ENCODE results near the gene GPX4.

DNA sequence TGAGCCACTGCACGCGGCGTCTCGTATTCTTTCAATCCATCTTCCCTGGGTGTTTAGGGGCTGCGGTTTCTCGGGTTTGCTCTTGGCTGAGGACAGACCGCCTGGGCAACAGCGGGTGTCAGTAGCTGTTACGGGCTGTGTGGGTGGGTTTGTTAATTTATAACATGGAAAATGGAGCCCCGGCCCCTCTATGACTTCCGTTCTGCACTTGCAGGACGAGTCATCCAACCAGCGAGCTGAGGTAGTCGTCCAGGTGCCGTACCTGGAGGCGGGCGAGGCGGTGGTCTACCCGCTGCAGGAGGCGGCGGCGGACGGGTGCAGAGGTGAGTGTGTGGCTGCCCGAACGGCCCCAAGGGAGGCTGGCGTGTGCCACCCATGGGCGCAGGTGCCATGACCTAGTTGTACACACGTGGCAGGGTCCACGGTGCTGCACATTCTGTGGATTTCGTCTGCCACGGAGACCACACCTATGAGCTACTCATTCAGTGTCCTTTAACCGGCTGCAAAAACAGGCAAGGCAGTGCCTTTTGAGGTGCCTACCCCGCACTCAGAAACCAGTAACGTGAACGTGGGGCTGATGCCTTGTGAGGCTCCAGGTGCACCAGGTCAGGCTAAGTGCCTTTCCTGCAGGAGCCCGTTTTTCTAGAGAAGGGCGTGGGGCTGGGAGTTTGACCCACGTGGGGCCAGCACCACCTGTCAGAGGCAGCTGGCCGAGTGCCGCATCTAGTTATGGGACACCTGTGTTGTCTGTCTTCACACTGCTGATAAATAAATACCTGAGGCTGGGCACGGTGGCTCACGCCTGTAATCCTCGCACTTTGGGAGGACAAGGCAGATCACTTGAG is 19.5 kb upstream of the GPX4 start:
- TF ChIP-seq POLR2AphosphoS5 (IDR thresholded peaks at IDR 0.05): no peak
- TF ChIP-seq, protein P1, sequence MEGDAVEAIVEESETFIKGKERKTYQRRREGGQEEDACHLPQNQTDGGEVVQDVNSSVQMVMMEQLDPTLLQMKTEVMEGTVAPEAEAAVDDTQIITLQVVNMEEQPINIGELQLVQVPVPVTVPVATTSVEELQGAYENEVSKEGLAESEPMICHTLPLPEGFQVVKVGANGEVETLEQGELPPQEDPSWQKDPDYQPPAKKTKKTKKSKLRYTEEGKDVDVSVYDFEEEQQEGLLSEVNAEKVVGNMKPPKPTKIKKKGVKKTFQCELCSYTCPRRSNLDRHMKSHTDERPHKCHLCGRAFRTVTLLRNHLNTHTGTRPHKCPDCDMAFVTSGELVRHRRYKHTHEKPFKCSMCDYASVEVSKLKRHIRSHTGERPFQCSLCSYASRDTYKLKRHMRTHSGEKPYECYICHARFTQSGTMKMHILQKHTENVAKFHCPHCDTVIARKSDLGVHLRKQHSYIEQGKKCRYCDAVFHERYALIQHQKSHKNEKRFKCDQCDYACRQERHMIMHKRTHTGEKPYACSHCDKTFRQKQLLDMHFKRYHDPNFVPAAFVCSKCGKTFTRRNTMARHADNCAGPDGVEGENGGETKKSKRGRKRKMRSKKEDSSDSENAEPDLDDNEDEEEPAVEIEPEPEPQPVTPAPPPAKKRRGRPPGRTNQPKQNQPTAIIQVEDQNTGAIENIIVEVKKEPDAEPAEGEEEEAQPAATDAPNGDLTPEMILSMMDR (IDR thresholded peaks at IDR 0.05): no peak
- TF ChIP-seq EP300 (IDR thresholded peaks at IDR 0.05): no peak

Data from suprapubic skin (tissue), 4 donors.